ENCODE measurements around the gene GP1BA.

DNA sequence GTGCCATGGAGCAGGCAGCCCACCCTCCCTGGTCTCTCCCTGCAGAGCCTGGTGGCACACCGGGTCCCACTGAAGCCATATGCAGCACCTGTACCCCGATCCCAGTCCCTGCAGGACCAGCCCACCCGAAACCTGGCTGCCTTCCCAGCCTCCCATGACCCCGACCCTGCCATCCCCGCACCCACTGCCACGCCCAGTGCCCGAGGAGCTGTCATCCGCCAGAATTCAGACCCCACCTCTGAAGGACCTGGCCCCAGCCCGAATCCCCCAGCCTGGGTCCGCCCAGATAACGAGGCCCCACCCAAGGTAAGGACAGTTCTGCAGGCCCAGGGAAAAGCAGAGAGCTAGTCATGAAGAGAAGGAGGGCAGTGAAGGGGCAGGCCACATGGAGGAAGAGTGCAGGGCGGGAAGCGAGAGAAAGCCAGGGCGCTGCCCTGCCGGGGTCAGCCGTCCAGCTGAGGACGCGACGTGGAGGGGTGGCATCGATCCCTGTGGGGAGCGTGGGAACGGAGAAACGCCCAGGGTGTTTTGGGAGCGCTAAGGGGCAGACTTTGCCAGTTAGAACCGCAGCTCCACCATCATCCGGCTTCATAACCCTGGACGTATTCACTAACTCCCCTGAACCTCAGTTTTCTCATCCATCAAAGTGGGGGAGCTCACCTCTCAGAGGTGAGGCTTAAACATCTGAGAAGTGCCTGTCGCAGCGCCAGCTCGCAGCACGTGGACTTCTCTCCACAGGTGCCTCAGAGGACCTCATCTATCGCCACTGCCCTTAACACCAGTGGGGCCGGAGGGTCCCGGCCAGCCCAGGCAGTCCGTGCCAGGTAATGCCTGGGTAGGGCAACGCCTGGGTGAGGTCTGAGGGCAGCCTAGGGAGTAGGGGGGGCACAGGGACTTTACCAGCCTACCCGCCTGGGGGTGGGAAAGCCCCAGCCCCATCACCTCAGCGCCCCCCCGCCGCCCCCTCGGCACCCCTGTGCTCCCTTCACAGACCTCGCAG is 40.4 kb upstream of the GP1BA start:
- TF ChIP-seq, protein P1, sequence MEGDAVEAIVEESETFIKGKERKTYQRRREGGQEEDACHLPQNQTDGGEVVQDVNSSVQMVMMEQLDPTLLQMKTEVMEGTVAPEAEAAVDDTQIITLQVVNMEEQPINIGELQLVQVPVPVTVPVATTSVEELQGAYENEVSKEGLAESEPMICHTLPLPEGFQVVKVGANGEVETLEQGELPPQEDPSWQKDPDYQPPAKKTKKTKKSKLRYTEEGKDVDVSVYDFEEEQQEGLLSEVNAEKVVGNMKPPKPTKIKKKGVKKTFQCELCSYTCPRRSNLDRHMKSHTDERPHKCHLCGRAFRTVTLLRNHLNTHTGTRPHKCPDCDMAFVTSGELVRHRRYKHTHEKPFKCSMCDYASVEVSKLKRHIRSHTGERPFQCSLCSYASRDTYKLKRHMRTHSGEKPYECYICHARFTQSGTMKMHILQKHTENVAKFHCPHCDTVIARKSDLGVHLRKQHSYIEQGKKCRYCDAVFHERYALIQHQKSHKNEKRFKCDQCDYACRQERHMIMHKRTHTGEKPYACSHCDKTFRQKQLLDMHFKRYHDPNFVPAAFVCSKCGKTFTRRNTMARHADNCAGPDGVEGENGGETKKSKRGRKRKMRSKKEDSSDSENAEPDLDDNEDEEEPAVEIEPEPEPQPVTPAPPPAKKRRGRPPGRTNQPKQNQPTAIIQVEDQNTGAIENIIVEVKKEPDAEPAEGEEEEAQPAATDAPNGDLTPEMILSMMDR (IDR thresholded peaks at IDR 0.05; ENCODE audit: poor library complexity, severe bottlenecking): no peak
- TF ChIP-seq EP300 (conservative IDR thresholded peaks at IDR 0.05; ENCODE audit: poor library complexity, severe bottlenecking): no peak
- no peak for TF ChIP-seq SMC3 (conservative IDR thresholded peaks at IDR 0.05; ENCODE audit: poor library complexity)
- no peak for TF ChIP-seq EZH2 (IDR thresholded peaks at IDR 0.05; ENCODE audit: borderline replicate concordance, insufficient read depth, low read length, poor library complexity, severe bottlenecking)
- TF ChIP-seq MXI1 (conservative IDR thresholded peaks at IDR 0.05; ENCODE audit: poor library complexity, severe bottlenecking): no peak
- no peak for TF ChIP-seq POLR2AphosphoS5 (IDR thresholded peaks at IDR 0.05)
